Measurements from ENCODE around the gene C15orf39. TPM values are rescaled to one million over a fixed set of nuclear protein-coding genes. Genes with fewer than 3 reads are reported as not detected.
"Not testable (repeated sequence)": the region's sequence is repeated elsewhere in the genome, so short reads cannot be mapped to it uniquely, and the experiment has no call there.

Gene C15orf39
- polyA plus RNA-seq, 3 donors, result 8.9 to 80.7 (median 18.2) TPM

DNA sequence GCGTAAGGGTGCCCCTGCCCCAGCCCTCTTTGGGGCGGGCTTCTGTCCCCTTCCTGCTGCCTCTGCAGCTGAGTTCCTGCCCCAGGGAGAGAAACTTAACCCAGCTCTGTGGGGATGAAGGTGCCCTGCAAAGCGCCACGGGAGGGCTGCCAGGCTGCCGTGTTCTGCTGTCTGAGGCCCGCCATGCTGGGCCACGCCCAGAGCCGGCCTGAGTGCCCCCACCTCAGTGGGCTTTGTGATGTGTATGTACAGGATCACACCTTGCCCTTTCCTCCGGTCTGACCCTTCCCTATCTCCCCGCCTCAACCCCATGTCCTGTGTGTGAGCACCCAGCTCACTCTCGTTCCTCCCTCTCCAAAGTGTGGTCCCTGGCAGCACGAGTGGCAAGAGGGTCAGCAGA is 22.6 kb downstream of the C15orf39 start:
- 83% methylated on average over 5 of the region's 12 CpGs for WGBS (ENCODE audit: insufficient coverage)
- Histone ChIP-seq H4K20me1 (ENCODE audit: insufficient read depth, low read length) (peaks cover 18% of the 10 kb centered on the region), H3K27ac (ENCODE audit: low read depth in 1 of 2, low read length in 2 of 2) (no peak overlapping the region), H3K9ac (ENCODE audit: insufficient read depth, low read length, poor library complexity, severe bottlenecking) (no peak overlapping the region), H3K4me3 (replicated peaks in 1 of 3; ENCODE audit: low read depth in 2 of 3, low read length in 3 of 3) (no peak overlapping the region), H3K36me3 (replicated peaks in 1 of 2; ENCODE audit: control insufficient read depth in 1 of 2, insufficient read depth in 2 of 2, low read length in 2 of 2) (no peaks in the 10 kb centered on the region), H3K9me3 (replicated peaks in 1 of 2; ENCODE audit: control insufficient read depth in 1 of 2, insufficient read depth in 1 of 2, low read length in 2 of 2) (no peaks in the 10 kb centered on the region), H3K4me2 (replicated peaks; ENCODE audit: extremely low read depth, low read length, poor library complexity, severe bottlenecking) (no peak overlapping the region), H3K79me2 (ENCODE audit: insufficient read depth, low read length) (no peaks in the 10 kb centered on the region), H3K4me1 (ENCODE audit: control insufficient read depth in 1 of 2, insufficient read depth in 2 of 2, low read length in 2 of 2) (peaks cover 4 to 5% of the 10 kb centered on the region in 2 donors), H3K27me3 (ENCODE audit: control insufficient read depth in 2 of 2, insufficient read depth in 2 of 2, low read length in 2 of 2) (no peaks in the 10 kb centered on the region), H2AFZ (ENCODE audit: insufficient read depth, low read depth, low read length, poor library complexity, severe bottlenecking) (no peak overlapping the region)
- H3K27me3 Mint-ChIP-seq (ENCODE audit: low read depth in 3 of 3), result peaks cover 11 to 19% (median 13%) of the 10 kb centered on the region in 3 donors
- intact Hi-C loops (cut with micrococcal nuclease), result no loop called here
- no peak overlapping the region for H3K4me3 Mint-ChIP-seq
- H3K27ac Mint-ChIP-seq, result no peak overlapping the region
- H3K36me3 Mint-ChIP-seq, result peaks cover 7 to 8% of the 10 kb centered on the region in 2 donors
- TF ChIP-seq, protein P1, sequence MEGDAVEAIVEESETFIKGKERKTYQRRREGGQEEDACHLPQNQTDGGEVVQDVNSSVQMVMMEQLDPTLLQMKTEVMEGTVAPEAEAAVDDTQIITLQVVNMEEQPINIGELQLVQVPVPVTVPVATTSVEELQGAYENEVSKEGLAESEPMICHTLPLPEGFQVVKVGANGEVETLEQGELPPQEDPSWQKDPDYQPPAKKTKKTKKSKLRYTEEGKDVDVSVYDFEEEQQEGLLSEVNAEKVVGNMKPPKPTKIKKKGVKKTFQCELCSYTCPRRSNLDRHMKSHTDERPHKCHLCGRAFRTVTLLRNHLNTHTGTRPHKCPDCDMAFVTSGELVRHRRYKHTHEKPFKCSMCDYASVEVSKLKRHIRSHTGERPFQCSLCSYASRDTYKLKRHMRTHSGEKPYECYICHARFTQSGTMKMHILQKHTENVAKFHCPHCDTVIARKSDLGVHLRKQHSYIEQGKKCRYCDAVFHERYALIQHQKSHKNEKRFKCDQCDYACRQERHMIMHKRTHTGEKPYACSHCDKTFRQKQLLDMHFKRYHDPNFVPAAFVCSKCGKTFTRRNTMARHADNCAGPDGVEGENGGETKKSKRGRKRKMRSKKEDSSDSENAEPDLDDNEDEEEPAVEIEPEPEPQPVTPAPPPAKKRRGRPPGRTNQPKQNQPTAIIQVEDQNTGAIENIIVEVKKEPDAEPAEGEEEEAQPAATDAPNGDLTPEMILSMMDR (IDR thresholded peaks at IDR 0.05), result no peak
- no peak for DNase-seq
- H3K9me3 Mint-ChIP-seq, result peaks cover 0 to 2% (median 0%) of the 10 kb centered on the region in 7 donors
- H3K4me1 Mint-ChIP-seq, result peaks cover 8% of the 10 kb centered on the region

DNA sequence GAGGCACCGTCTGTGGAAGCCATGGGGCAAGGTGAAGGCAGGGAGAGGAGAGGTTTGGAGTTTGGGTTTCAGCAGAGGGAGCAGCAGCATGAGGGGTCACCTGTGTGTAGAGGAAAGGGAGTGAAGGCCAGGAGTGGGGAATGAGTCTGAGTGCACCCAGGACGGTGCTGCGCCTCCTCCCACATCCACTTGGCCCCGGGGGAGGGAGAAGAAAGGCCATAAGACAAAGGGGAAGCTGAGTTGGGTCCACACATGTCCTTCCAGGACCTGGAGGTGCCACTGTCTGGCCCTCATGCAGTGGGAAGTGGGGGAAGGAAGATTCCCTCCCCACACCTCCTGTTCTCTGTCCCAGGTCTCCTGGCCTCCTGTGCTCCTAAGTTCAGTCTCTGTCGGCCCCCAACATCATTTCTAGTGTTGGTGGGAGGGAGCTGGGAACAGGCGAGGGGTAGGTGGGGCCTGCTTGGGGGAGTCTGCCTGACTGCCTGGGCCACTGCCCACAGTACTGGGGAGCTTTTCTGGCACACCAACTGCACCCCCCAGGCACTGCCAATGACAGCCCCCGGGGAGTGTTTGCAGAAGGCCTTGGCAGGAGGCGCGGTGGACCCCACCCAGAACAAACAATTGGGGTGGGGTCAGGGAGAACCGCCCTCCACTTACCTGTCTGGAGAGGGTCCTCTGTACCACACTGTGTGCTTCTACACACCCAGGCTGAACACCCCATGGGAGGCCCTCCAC is 23.6 kb downstream of the C15orf39 start:
- H4K20me1 ChIP-seq (ENCODE audit: insufficient read depth, low read length), result peaks cover 11% of the 10 kb centered on the region
- H3K27me3 ChIP-seq (ENCODE audit: control insufficient read depth in 2 of 2, insufficient read depth in 2 of 2, low read length in 2 of 2); H3K4me1 Mint-ChIP-seq; H2AFZ ChIP-seq (ENCODE audit: insufficient read depth, low read depth, low read length, poor library complexity, severe bottlenecking); H3K9ac ChIP-seq (ENCODE audit: insufficient read depth, low read length, poor library complexity, severe bottlenecking); H3K79me2 ChIP-seq (ENCODE audit: insufficient read depth, low read length); DNase-seq; intact Hi-C loops (cut with micrococcal nuclease); H3K27ac ChIP-seq (ENCODE audit: low read depth in 1 of 2, low read length in 2 of 2); H3K4me3 Mint-ChIP-seq; H3K36me3 Mint-ChIP-seq; H3K27ac Mint-ChIP-seq; H3K36me3 ChIP-seq (replicated peaks in 1 of 2; ENCODE audit: control insufficient read depth in 1 of 2, insufficient read depth in 2 of 2, low read length in 2 of 2); H3K9me3 Mint-ChIP-seq; H3K9me3 ChIP-seq (replicated peaks in 1 of 2; ENCODE audit: control insufficient read depth in 1 of 2, insufficient read depth in 1 of 2, low read length in 2 of 2); H3K4me2 ChIP-seq (replicated peaks; ENCODE audit: extremely low read depth, low read length, poor library complexity, severe bottlenecking); H3K4me1 ChIP-seq (ENCODE audit: control insufficient read depth in 1 of 2, insufficient read depth in 2 of 2, low read length in 2 of 2); H3K4me3 ChIP-seq (replicated peaks in 1 of 3; ENCODE audit: low read depth in 2 of 3, low read length in 3 of 3): not testable (repeated sequence)
- 100% methylated on average over 1 of the region's 10 CpGs for WGBS (ENCODE audit: insufficient coverage)
- peaks cover 11 to 19% (median 12%) of the 10 kb centered on the region in 3 donors for H3K27me3 Mint-ChIP-seq (ENCODE audit: low read depth in 3 of 3)
